Measurements from ENCODE around the gene FTO. TPM values are rescaled to one million over a fixed set of nuclear protein-coding genes. Genes with fewer than 3 reads are reported as not detected.
A peak's percentile ranks its signal among the peaks of the same experiment; 100 is the strongest.

The FTO gene
- total RNA-seq, 1 donor: 135 TPM

GRCh38 chr16:54128629-54129234, 424.8 kb downstream of the FTO start:
- no peak overlapping the region for H3K4me3 ChIP-seq (ENCODE audit: low read depth, low read length)
- TF ChIP-seq, protein P1, sequence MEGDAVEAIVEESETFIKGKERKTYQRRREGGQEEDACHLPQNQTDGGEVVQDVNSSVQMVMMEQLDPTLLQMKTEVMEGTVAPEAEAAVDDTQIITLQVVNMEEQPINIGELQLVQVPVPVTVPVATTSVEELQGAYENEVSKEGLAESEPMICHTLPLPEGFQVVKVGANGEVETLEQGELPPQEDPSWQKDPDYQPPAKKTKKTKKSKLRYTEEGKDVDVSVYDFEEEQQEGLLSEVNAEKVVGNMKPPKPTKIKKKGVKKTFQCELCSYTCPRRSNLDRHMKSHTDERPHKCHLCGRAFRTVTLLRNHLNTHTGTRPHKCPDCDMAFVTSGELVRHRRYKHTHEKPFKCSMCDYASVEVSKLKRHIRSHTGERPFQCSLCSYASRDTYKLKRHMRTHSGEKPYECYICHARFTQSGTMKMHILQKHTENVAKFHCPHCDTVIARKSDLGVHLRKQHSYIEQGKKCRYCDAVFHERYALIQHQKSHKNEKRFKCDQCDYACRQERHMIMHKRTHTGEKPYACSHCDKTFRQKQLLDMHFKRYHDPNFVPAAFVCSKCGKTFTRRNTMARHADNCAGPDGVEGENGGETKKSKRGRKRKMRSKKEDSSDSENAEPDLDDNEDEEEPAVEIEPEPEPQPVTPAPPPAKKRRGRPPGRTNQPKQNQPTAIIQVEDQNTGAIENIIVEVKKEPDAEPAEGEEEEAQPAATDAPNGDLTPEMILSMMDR (IDR thresholded peaks at IDR 0.05; ENCODE audit: insufficient read depth, low read length): no peak
- no peak for DNase-seq (ENCODE audit: low read depth)

- TF ChIP-seq, protein P1 (IDR thresholded peaks at IDR 0.05; ENCODE audit: insufficient read depth, low read length): no peak
- DNase-seq (ENCODE audit: low read depth): no peak
- no peak overlapping the region for H3K4me3 ChIP-seq (ENCODE audit: low read depth, low read length)
Observed at GRCh38 chr16:54129810-54130209, 425.9 kb downstream of the FTO start.

DNA sequence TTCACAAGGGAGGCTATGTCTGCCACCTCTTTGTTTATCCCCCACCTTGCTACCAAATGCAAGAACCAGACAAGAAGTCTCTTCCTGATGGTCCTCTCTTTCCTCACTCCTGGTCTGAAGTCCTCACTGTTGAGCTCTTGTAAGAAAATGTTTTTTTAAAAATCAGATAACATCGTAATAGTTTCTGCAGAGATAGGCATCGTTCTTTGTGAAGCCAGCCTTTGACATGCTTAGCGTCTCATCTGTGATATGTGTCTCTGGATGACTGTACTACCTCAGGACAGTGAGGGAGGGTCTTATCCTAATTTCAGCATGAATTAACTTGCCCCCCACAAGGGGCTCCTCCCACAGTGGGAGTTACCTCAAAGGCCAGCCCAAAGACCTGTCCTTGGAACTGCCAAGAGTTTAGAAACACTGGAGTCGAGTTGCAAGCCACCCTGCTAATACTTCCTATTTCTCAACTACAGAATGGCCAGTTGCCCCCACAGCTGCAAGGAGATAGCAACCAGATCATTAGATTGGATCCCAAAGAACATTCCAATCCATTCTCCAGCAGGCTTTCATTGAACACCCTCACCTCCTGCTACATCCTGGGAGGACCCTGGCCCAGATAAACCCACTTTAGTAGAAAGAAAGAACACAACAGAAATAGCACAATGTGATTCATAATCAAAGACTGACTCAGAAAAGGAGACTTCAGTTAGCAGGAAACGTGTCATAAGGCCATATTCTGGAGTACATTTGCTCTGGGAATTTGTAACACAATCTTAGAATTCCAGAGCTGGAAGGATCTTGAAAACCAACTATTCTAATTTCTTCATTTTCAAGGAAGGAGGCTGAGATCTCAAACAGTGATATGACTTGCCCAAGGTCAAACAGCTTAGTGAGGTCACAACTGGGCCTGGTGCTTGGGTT, 431.7 kb downstream of the FTO start:
- H3K4me3 ChIP-seq (ENCODE audit: low read depth, low read length): no peak overlapping the region
- TF ChIP-seq, protein P1 (IDR thresholded peaks at IDR 0.05; ENCODE audit: insufficient read depth, low read length): no peak
- DNase-seq (ENCODE audit: low read depth): peak; percentile 71

DNA sequence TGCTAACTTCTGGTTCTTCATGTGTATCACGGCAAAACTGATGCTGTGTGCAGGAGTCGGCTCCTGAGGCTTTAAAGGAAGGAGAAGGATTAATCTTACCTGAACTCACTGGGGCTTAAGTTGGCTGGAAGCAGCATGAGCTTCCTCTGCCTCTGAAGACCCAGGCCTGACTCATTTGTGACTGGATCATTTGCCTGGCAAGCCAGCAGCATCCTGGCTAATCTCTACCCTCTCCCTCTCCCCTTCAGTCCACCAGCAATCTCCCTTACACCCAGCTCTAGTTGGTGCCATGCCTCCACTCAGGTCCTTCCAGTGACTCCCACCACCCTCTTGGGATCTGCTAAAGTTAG, 432.3 kb downstream of the FTO start:
- DNase-seq (ENCODE audit: low read depth): peak; percentile 55
- TF ChIP-seq, protein P1 (IDR thresholded peaks at IDR 0.05; ENCODE audit: insufficient read depth, low read length): no peak
- H3K4me3 ChIP-seq (ENCODE audit: low read depth, low read length): no peak overlapping the region

DNA sequence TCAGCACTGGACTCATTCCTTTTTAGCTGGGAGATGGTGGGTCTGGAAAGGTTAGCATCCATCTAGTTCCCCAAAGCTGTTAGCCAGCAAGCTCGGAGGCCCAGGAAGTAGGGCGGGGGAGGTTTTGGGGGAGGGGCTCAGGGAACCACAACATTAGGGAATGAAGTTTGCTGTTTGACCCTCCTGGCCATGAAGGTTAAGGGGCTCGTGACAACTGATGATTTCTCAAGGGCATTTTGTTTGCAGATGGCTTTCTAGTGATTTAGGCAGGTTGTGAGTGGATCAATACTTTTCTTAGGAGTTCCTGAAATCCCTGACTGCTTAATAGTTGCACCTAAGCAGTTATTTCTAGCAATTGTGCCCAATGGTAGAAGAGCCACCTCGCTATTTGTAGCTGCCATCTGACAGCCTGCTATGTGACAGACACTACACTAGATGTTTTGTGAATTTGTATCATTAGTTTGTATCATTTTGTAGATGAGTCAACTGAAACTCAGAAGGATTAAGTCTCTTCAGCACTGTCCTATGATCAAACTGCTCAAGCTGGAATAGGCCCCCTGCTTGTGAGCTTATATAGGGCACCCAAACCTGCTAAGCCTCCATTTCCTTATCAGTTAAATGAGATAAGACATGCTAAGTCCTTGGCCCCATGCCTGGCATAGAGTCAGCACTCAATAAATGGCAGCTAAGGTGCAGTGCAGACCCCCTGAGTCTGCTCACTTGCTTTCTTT, 436.3 kb downstream of the FTO start:
- H3K4me3 ChIP-seq (ENCODE audit: low read depth, low read length): no peak overlapping the region
- TF ChIP-seq, protein P1 (IDR thresholded peaks at IDR 0.05; ENCODE audit: insufficient read depth, low read length): peak; percentile 7
- DNase-seq (ENCODE audit: low read depth): peak; percentile 30

GRCh38 chr16:54140788-54141136, 436.8 kb downstream of the FTO start:
- DNase-seq (ENCODE audit: low read depth): no peak
- no peak overlapping the region for H3K4me3 ChIP-seq (ENCODE audit: low read depth, low read length)
- TF ChIP-seq, protein P1 (IDR thresholded peaks at IDR 0.05; ENCODE audit: insufficient read depth, low read length): no peak

All from fibroblast of the aortic adventitia (primary cell).